ENCODE measurements around the gene TSPAN3. TPM values are rescaled to one million over a fixed set of nuclear protein-coding genes. Genes with fewer than 3 reads are reported as not detected.

The TSPAN3 gene
- total and polyA plus RNA-seq, 2 donors (not counting 3 experiments of a cell fraction or from before 2014, with no cell fraction given): 215 to 606 TPM

- no peaks in the 10 kb centered on the region for H3K27me3 ChIP-seq (ENCODE audit: control insufficient read depth in 2 of 2, insufficient read depth in 2 of 2, low read length in 2 of 2)
- intact Hi-C loops (cut with micrococcal nuclease) (no loop called here), dilution Hi-C loops (cut with MboI; ENCODE audit: extremely low pct_ligation_motif_present, low sequenced_read_pairs) (no loop called here)
- H3K9ac ChIP-seq (replicated peaks; ENCODE audit: extremely low read depth, insufficient read depth, low read length): no peak overlapping the region
- H3K9me3 ChIP-seq (replicated peaks; ENCODE audit: control insufficient read depth, insufficient read depth, low read length): no peaks in the 10 kb centered on the region
- no peak overlapping the region for H2AFZ ChIP-seq (ENCODE audit: low read depth, low read length)
- H3K4me1 ChIP-seq (ENCODE audit: control insufficient read depth, extremely low read depth, insufficient read depth, low read length): peaks cover 3% of the 10 kb centered on the region
- TF ChIP-seq JUN (IDR thresholded peaks at IDR 0.05; ENCODE audit: borderline replicate concordance, insufficient read depth, insufficient read length, low read depth): no peak
- no peak for TF ChIP-seq MYC (IDR thresholded peaks at IDR 0.05; ENCODE audit: low read depth, low read length)
- TF ChIP-seq, protein P1, sequence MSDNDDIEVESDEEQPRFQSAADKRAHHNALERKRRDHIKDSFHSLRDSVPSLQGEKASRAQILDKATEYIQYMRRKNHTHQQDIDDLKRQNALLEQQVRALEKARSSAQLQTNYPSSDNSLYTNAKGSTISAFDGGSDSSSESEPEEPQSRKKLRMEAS (IDR thresholded peaks at IDR 0.05; ENCODE audit: insufficient read depth, insufficient read length): no peak
- BruUV-seq (replicated peaks): no TSS peak
- no peaks in the 10 kb centered on the region for H3K79me2 ChIP-seq (ENCODE audit: control insufficient read depth, insufficient read depth, low read length)
- no peak overlapping the region for H3K4me3 ChIP-seq (replicated peaks in 1 of 3; ENCODE audit: insufficient read depth in 1 of 3, low read depth in 1 of 3, low read length in 3 of 3)
- FAIRE-seq (no peak), DNase-seq (ENCODE audit: low read depth, low spot score) (no peak)
- H3K9me1 ChIP-seq (replicated peaks; ENCODE audit: control insufficient read depth, extremely low read depth, insufficient read depth, low read length): no peaks in the 10 kb centered on the region
- no peak overlapping the region for H3K4me2 ChIP-seq (ENCODE audit: insufficient read depth, low read length)
- no peaks in the 10 kb centered on the region for H3K36me3 ChIP-seq (ENCODE audit: control insufficient read depth in 2 of 2, extremely low read depth in 1 of 2, insufficient read depth in 2 of 2, low read length in 2 of 2)
- H4K20me1 ChIP-seq (replicated peaks; ENCODE audit: control insufficient read depth, extremely low read depth, insufficient read depth, low read length): no peaks in the 10 kb centered on the region
- ChIA-PET CTCF (interaction anchor here (1.5 to 3.3 kb wide), 3 partner anchors 29 to 512 kb away, joined by 4 to 14 read pairs (median 6); no protein-coding TSS in a partner anchor), POLR2A (no interaction called here)
- no peak overlapping the region for H3K27ac ChIP-seq (ENCODE audit: insufficient read depth, low read depth, low read length)
Measured at GRCh38 chr15:77030928-77031375, 40.0 kb downstream of the TSPAN3 start.

DNA sequence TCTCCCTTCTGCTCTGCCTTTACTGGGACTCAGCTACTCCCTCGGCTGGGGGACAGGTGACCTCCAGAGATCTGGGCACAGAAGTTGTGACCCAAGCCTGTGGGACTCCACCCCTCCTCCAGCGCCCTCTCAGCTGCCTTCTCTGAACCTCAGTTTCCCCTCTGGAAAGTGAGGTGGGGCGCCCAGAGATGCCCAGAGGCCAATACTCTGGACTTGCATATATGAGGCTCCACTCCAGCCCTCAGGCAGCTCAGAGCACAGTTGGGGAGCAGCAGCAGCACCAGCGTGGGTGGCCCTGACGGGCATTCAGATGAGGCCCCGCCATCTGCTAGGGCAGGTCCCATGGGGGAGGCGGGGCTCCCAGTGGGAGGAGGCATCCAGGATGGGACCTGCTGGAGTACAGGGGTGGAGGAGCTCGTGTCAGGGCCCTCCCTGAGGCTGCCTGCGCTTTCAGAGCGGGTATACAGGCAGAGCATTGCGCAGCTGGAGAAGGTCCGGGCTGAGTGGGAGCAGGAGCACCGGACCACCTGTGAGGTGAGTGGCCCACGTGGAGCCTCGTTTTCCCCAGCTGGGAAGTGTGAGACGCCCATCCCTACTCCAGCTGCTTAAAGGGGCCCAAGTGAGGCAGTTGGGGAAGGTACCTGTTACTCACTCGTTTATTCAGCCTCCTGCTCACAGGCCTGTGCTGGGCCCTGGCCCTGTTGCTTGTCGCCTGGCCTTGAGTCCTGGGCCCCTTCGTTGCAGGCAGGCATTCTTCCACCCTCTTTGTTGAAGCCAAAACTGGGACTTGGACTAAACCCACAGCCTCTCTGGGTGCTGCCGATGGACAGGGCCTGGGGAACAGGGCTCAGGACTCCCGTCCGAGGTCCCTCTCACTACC lies 40.6 kb downstream of the TSPAN3 start:
- Histone ChIP-seq H3K79me2 (ENCODE audit: control insufficient read depth, insufficient read depth, low read length) (no peaks in the 10 kb centered on the region), H2AFZ (ENCODE audit: low read depth, low read length) (no peak overlapping the region), H3K9me3 (replicated peaks; ENCODE audit: control insufficient read depth, insufficient read depth, low read length) (no peaks in the 10 kb centered on the region), H3K27ac (ENCODE audit: insufficient read depth, low read depth, low read length) (no peak overlapping the region), H4K20me1 (replicated peaks; ENCODE audit: control insufficient read depth, extremely low read depth, insufficient read depth, low read length) (no peaks in the 10 kb centered on the region), H3K4me3 (replicated peaks in 1 of 3; ENCODE audit: insufficient read depth in 1 of 3, low read depth in 1 of 3, low read length in 3 of 3) (no peak overlapping the region), H3K9ac (replicated peaks; ENCODE audit: extremely low read depth, insufficient read depth, low read length) (no peak overlapping the region), H3K4me2 (ENCODE audit: insufficient read depth, low read length) (no peak overlapping the region), H3K36me3 (ENCODE audit: control insufficient read depth in 2 of 2, extremely low read depth in 1 of 2, insufficient read depth in 2 of 2, low read length in 2 of 2) (no peaks in the 10 kb centered on the region), H3K9me1 (replicated peaks; ENCODE audit: control insufficient read depth, extremely low read depth, insufficient read depth, low read length) (no peaks in the 10 kb centered on the region), H3K27me3 (ENCODE audit: control insufficient read depth in 2 of 2, insufficient read depth in 2 of 2, low read length in 2 of 2) (no peaks in the 10 kb centered on the region), H3K4me1 (ENCODE audit: control insufficient read depth, extremely low read depth, insufficient read depth, low read length) (peaks cover 3% of the 10 kb centered on the region)
- POLR2A ChIA-PET: no interaction called here
- TF ChIP-seq FOS (IDR thresholded peaks at IDR 0.05; ENCODE audit: borderline replicate concordance, insufficient read depth, low read length) (no peak), POLR2AphosphoS5 (IDR thresholded peaks at IDR 0.05; ENCODE audit: insufficient read depth, low read depth, low read length) (no peak), JUN (IDR thresholded peaks at IDR 0.05; ENCODE audit: borderline replicate concordance, insufficient read depth, insufficient read length, low read depth) (no peak), MYC (IDR thresholded peaks at IDR 0.05; ENCODE audit: low read depth, low read length) (no peak), POLR2A (IDR thresholded peaks at IDR 0.05; ENCODE audit: low read depth, low read length) (no peak), EZH2 (IDR thresholded peaks at IDR 0.05; ENCODE audit: borderline replicate concordance, low read depth, low read length, severe bottlenecking) (no peak), GATA2 (IDR thresholded peaks at IDR 0.05; ENCODE audit: insufficient read depth, insufficient read length, low read depth, low read length) (no peak)
- TF ChIP-seq, protein P1 (IDR thresholded peaks at IDR 0.05; ENCODE audit: insufficient read depth, insufficient read length): no peak
- TF ChIP-seq, protein P2, sequence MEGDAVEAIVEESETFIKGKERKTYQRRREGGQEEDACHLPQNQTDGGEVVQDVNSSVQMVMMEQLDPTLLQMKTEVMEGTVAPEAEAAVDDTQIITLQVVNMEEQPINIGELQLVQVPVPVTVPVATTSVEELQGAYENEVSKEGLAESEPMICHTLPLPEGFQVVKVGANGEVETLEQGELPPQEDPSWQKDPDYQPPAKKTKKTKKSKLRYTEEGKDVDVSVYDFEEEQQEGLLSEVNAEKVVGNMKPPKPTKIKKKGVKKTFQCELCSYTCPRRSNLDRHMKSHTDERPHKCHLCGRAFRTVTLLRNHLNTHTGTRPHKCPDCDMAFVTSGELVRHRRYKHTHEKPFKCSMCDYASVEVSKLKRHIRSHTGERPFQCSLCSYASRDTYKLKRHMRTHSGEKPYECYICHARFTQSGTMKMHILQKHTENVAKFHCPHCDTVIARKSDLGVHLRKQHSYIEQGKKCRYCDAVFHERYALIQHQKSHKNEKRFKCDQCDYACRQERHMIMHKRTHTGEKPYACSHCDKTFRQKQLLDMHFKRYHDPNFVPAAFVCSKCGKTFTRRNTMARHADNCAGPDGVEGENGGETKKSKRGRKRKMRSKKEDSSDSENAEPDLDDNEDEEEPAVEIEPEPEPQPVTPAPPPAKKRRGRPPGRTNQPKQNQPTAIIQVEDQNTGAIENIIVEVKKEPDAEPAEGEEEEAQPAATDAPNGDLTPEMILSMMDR (IDR thresholded peaks at IDR 0.05; ENCODE audit: extremely low read depth in 1 of 2, insufficient read depth in 1 of 2, low read depth in 1 of 2, low read length in 2 of 2): no peak
- no TSS peak for BruUV-seq (replicated peaks)
- intact Hi-C loops (cut with micrococcal nuclease) (no loop called here), dilution Hi-C loops (cut with MboI; ENCODE audit: extremely low pct_ligation_motif_present, low sequenced_read_pairs) (no loop called here)
- FAIRE-seq: no peak
- no peak for DNase-seq (ENCODE audit: low read depth, low spot score)
- CTCF ChIA-PET: interaction anchor here (1.5 to 3.3 kb wide), 2 partner anchors 30 to 513 kb away, joined by 4 to 14 read pairs; no protein-coding TSS in a partner anchor

Data from endothelial cell of umbilical vein (primary cell).